ENCODE measurements around the gene TTC9.
A peak's percentile ranks its signal among the peaks of the same experiment; 100 is the strongest.

- TF ChIP-seq CTCF (IDR thresholded peaks at IDR 0.05; ENCODE audit: low read depth, low read length, missing input control) = no peak
- TF ChIP-seq RXRA (IDR thresholded peaks at IDR 0.05) = peak; percentile 65 to 72
Observed at GRCh38 chr14:70663707-70664179, 22.0 kb downstream of the TTC9 start.

Measured in liver (tissue), 3 donors.